OCI-LY1 (cell line): ENCODE measurements around the gene C4orf17.

Experiments
- H2AFZ ChIP-seq: fragments of 200-600 bp; sonication (generic), shearing (Covaris generic); 2 replicates; pipeline ENCODE4 v1.6.0; 2014; ENCODE audit warnings: antibody characterized with exemption, mild to moderate bottlenecking, low read length
- H3F3A ChIP-seq: fragments of 200-600 bp; sonication (generic), shearing (Covaris generic); 2 replicates; pipeline ENCODE4 v1.6.0; 2014; ENCODE audit warnings: mild to moderate bottlenecking, antibody characterized with exemption, low read length, moderate library complexity; ENCODE audit not compliant: insufficient read depth
- H3K27ac ChIP-seq: fragments of 200-600 bp; sonication (generic); 2 replicates; pipeline ENCODE4 v1.5.1; 2014; ENCODE audit warnings: low read length, mixed run types, mild to moderate bottlenecking, low read depth; ENCODE audit not compliant: poor library complexity, severe bottlenecking
- H3K27me3 ChIP-seq: fragments of 200-600 bp; sonication (generic); 2 replicates; pipeline ENCODE4 v1.6.0; 2014; ENCODE audit warnings: antibody characterized with exemption, mild to moderate bottlenecking, low read length, moderate library complexity; ENCODE audit not compliant: insufficient read depth
- H3K36me3 ChIP-seq: fragments of 200-600 bp; sonication (generic); 2 replicates; pipeline ENCODE4 v1.6.1; 2014; ENCODE audit warnings: mild to moderate bottlenecking, antibody characterized with exemption, low read length, moderate library complexity, mixed read lengths; ENCODE audit not compliant: insufficient read depth
- H3K4me1 ChIP-seq: fragments of 200-600 bp; sonication (generic); 2 replicates; pipeline ENCODE4 v1.5.1; 2014; ENCODE audit warnings: mild to moderate bottlenecking, low read length, moderate library complexity; ENCODE audit not compliant: insufficient read depth, severe bottlenecking
- H3K4me2 ChIP-seq: fragments of 200-600 bp; sonication (generic), shearing (Covaris generic); 2 replicates; pipeline ENCODE4 v1.6.1; 2014; ENCODE audit warnings: low read length
- H3K4me3 ChIP-seq: fragments of 200-600 bp; sonication (generic); 2 replicates; pipeline ENCODE4 v1.5.1; 2014; ENCODE audit warnings: low read length, low read depth, mild to moderate bottlenecking, mixed read lengths; ENCODE audit not compliant: poor library complexity, severe bottlenecking
- H3K79me2 ChIP-seq: fragments of 200-600 bp; shearing (Covaris generic); 2 replicates; pipeline ENCODE4 v1.6.1; 2016; ENCODE audit warnings: mixed run types, low read length, mixed read lengths; ENCODE audit not compliant: insufficient read depth
- H3K9ac ChIP-seq: fragments of 200-600 bp; sonication (generic), shearing (Covaris generic); 2 replicates; pipeline ENCODE4 v1.6.1; 2014; ENCODE audit warnings: mild to moderate bottlenecking, low read length, mixed read lengths
- H3K9me2 ChIP-seq: fragments of 200-600 bp; sonication (generic), shearing (Covaris generic); 2 replicates; pipeline ENCODE4 v1.6.1; 2014; ENCODE audit warnings: low read depth, mild to moderate bottlenecking, low read length, mixed read lengths
- H3K9me3 ChIP-seq: fragments of 200-600 bp; shearing (Covaris generic); 2 replicates; pipeline ENCODE4 v1.6.1; 2014; ENCODE audit warnings: low read length, mixed read lengths
- H4K20me1 ChIP-seq: fragments of 200-600 bp; sonication (generic), shearing (Covaris generic); 2 replicates; pipeline ENCODE4 v1.6.0; 2016; ENCODE audit warnings: mild to moderate bottlenecking, low read length; ENCODE audit not compliant: insufficient read depth
- EZH2 ChIP-seq: fragments of 200-600 bp; sonication (generic), shearing (Covaris generic); IDR thresholded peaks from 2 replicates; pipeline ENCODE4 v1.8.0; 2017; ENCODE audit warnings: borderline replicate concordance, mixed run types, mild to moderate bottlenecking, antibody characterized with exemption, low read length, moderate library complexity, mixed read lengths
- TF ChIP-seq, protein P1 (sequence below): fragments of 200-600 bp; sonication (generic), shearing (Covaris generic); IDR thresholded peaks from 2 replicates; pipeline ENCODE4 v1.5.1; 2017; ENCODE audit warnings: mild to moderate bottlenecking, antibody characterized with exemption, low read length, moderate library complexity, mixed read lengths

Gene C4orf17

DNA sequence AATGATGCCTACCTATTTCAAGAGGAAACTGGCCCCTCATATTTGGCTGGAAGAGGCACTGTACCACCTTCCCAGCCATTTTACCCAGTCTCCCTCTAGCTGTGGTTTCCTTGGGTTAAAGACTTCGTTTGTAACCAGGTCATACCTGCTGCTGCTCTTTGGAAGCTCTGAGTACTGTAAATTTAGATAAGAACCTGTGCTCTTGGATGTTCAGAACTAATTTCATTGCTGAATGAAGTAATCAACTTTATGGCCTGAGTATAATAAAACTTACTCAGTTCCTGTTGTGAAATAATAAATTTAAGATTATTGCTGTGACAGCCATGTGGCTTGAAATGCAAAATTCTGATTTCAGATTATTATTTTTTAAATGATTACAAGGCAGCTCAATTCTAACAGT lies 76.0 kb downstream of the C4orf17 start:
- no peaks in the 10 kb centered on the region for H4K20me1 ChIP-seq
- H3K9me2 ChIP-seq, result no peaks in the 10 kb centered on the region
- no peak overlapping the region for H3K27ac ChIP-seq
- H3K4me2 ChIP-seq, result no peak overlapping the region
- no peaks in the 10 kb centered on the region for H3K27me3 ChIP-seq
- no peak for TF ChIP-seq EZH2
- TF ChIP-seq, protein P1, sequence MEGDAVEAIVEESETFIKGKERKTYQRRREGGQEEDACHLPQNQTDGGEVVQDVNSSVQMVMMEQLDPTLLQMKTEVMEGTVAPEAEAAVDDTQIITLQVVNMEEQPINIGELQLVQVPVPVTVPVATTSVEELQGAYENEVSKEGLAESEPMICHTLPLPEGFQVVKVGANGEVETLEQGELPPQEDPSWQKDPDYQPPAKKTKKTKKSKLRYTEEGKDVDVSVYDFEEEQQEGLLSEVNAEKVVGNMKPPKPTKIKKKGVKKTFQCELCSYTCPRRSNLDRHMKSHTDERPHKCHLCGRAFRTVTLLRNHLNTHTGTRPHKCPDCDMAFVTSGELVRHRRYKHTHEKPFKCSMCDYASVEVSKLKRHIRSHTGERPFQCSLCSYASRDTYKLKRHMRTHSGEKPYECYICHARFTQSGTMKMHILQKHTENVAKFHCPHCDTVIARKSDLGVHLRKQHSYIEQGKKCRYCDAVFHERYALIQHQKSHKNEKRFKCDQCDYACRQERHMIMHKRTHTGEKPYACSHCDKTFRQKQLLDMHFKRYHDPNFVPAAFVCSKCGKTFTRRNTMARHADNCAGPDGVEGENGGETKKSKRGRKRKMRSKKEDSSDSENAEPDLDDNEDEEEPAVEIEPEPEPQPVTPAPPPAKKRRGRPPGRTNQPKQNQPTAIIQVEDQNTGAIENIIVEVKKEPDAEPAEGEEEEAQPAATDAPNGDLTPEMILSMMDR, result no peak
- no peaks in the 10 kb centered on the region for H3K36me3 ChIP-seq
- H3K9me3 ChIP-seq, result no peaks in the 10 kb centered on the region
- H3F3A ChIP-seq, result no peaks in the 10 kb centered on the region
- no peak overlapping the region for H3K9ac ChIP-seq
- no peaks in the 10 kb centered on the region for H3K79me2 ChIP-seq
- no peaks in the 10 kb centered on the region for H3K4me1 ChIP-seq
- no peak overlapping the region for H3K4me3 ChIP-seq
- no peak overlapping the region for H2AFZ ChIP-seq

DNA sequence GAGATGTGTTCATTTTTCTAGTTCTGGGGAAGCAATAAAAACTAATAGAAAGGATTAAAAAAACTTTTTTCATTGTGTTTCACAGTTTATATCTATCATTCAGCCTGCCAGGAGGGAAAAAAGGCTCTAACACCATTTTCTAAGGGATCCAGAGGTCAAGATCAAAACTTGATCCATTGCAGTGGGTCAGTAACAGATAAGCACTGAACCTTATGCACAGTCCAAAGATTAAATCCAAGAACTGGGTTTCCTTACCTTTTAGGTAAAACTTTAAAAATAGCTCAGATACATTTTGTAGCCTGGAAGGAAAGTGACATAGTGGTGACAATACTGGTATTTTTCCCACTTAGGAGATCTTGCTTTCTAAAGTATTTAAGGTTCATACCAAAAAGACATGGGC lies 76.5 kb downstream of the C4orf17 start:
- TF ChIP-seq, protein P1, result no peak
- no peak for TF ChIP-seq EZH2
- H2AFZ ChIP-seq, result no peak overlapping the region
- H3K36me3 ChIP-seq, result no peaks in the 10 kb centered on the region
- no peak overlapping the region for H3K4me3 ChIP-seq
- H3K9ac ChIP-seq, result no peak overlapping the region
- no peaks in the 10 kb centered on the region for H3F3A ChIP-seq
- no peak overlapping the region for H3K4me2 ChIP-seq
- H3K27ac ChIP-seq, result no peak overlapping the region
- no peaks in the 10 kb centered on the region for H3K27me3 ChIP-seq
- no peaks in the 10 kb centered on the region for H3K4me1 ChIP-seq
- H4K20me1 ChIP-seq, result no peaks in the 10 kb centered on the region
- H3K9me3 ChIP-seq, result no peaks in the 10 kb centered on the region
- H3K79me2 ChIP-seq, result no peaks in the 10 kb centered on the region
- no peaks in the 10 kb centered on the region for H3K9me2 ChIP-seq

DNA sequence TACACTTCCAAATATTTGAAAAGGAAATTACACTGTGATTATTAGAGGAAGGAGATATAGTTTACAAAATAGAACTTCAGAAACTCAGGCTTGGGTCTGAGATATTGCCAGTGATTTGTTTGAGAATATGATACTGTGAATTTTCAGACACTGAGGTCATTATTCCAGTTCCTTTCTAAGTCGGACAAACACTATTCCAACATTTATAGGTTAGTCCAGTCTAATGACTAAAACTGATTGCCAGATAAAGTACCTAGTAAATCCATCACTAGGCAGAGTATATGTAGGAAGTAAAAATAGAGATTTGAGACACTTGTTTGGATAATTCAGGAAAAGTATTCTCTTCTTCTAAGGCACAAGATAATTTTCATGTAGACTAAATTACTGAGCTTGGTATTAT lies 77.0 kb downstream of the C4orf17 start:
- H3F3A ChIP-seq, result no peaks in the 10 kb centered on the region
- no peak overlapping the region for H3K9ac ChIP-seq
- no peaks in the 10 kb centered on the region for H3K27me3 ChIP-seq
- no peak overlapping the region for H3K4me3 ChIP-seq
- no peak overlapping the region for H2AFZ ChIP-seq
- H3K4me1 ChIP-seq, result no peaks in the 10 kb centered on the region
- no peaks in the 10 kb centered on the region for H3K79me2 ChIP-seq
- no peaks in the 10 kb centered on the region for H3K36me3 ChIP-seq
- no peak for TF ChIP-seq EZH2
- TF ChIP-seq, protein P1, result no peak
- no peaks in the 10 kb centered on the region for H4K20me1 ChIP-seq
- H3K9me2 ChIP-seq, result no peaks in the 10 kb centered on the region
- H3K9me3 ChIP-seq, result no peaks in the 10 kb centered on the region
- H3K27ac ChIP-seq, result no peak overlapping the region
- H3K4me2 ChIP-seq, result no peak overlapping the region
